GM20000 (cell line): ENCODE results near the gene CATSPER4.

Experiments used
- DNase-seq: peaks from one replicate; pipeline ENCODE4 v3.0.0; 2012; ENCODE audit warnings: low spot score
- CTCF ChIP-seq: IDR thresholded peaks from 2 replicates; pipeline ENCODE4 v1.5.1; 2012; ENCODE audit warnings: mild to moderate bottlenecking, control low read depth; ENCODE audit errors: extremely low read depth, missing control alignments

CATSPER4 gene

GRCh38 chr1:26188477-26188876 is 1.9 kb upstream of the CATSPER4 start:
- TF ChIP-seq CTCF: no peak
- DNase-seq: no peak

GRCh38 chr1:26189331-26189730 is 1.1 kb upstream of the CATSPER4 start:
- TF ChIP-seq CTCF: no peak

GRCh38 chr1:26189751-26190275 is 589 bp upstream of the CATSPER4 start:
- no peak for TF ChIP-seq CTCF
- DNase-seq: no peak

More at GRCh38 chr1:26189331-26189730, 1.1 kb upstream of the CATSPER4 start:
- DNase-seq: no peak

GRCh38 chr1:26191739-26192138 is 1.3 kb downstream of the CATSPER4 start:
- peak; percentile 61 for DNase-seq
- TF ChIP-seq CTCF: no peak

GRCh38 chr1:26195805-26196204 is 5.4 kb downstream of the CATSPER4 start:
- no peak for TF ChIP-seq CTCF
- no peak for DNase-seq

- no peak for TF ChIP-seq CTCF
- DNase-seq: no peak
Measured at GRCh38 chr1:26197301-26197700, 6.9 kb downstream of the CATSPER4 start.

- TF ChIP-seq CTCF: no peak
- no peak for DNase-seq
Measured at GRCh38 chr1:26197813-26198212, 7.4 kb downstream of the CATSPER4 start.

GRCh38 chr1:26200413-26200812 is 10.0 kb downstream of the CATSPER4 start:
- DNase-seq: no peak
- no peak for TF ChIP-seq CTCF
